Measurements from ENCODE around the gene AARS1. TPM values are rescaled to one million over a fixed set of nuclear protein-coding genes. Genes with fewer than 3 reads are reported as not detected.

Gene AARS1
- total RNA-seq, 1 experiment from 2014 or later: 314 TPM

DNA sequence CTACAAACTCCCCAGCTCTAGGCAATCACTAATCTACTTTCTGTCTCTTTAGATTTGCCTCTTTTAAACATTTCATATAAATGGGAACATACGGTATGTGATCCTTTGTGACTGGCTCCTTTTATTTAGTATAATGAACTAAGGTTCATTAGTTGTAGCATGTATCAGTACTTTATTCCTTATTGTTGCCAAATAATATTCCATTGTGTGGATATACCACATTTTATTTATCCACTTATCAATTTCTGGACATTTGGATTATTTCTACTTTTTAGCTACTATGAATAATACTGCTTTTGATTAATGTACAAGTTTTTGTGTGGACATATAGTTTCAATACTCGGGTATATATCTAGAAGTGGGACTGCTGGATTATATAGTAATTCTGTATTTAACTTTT is 17.6 kb upstream of the AARS1 start:
- TF ChIP-seq, protein P1, sequence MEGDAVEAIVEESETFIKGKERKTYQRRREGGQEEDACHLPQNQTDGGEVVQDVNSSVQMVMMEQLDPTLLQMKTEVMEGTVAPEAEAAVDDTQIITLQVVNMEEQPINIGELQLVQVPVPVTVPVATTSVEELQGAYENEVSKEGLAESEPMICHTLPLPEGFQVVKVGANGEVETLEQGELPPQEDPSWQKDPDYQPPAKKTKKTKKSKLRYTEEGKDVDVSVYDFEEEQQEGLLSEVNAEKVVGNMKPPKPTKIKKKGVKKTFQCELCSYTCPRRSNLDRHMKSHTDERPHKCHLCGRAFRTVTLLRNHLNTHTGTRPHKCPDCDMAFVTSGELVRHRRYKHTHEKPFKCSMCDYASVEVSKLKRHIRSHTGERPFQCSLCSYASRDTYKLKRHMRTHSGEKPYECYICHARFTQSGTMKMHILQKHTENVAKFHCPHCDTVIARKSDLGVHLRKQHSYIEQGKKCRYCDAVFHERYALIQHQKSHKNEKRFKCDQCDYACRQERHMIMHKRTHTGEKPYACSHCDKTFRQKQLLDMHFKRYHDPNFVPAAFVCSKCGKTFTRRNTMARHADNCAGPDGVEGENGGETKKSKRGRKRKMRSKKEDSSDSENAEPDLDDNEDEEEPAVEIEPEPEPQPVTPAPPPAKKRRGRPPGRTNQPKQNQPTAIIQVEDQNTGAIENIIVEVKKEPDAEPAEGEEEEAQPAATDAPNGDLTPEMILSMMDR (IDR thresholded peaks at IDR 0.05; ENCODE audit: unreplicated experiment): no peak
- no peaks in the 10 kb centered on the region for H3K9me3 Mint-ChIP-seq (ENCODE audit: unreplicated experiment)
- no peak overlapping the region for H3K27ac Mint-ChIP-seq (ENCODE audit: low read depth, unreplicated experiment)
- CTCF ChIA-PET: interaction anchor here (1.0 to 1.1 kb wide), 2 partner anchors 33 to 39 kb away, joined by 3 read pairs; no protein-coding TSS in a partner anchor
- no peaks in the 10 kb centered on the region for H3K36me3 Mint-ChIP-seq (ENCODE audit: insufficient read depth, unreplicated experiment)
- H3K4me1 Mint-ChIP-seq (ENCODE audit: insufficient read depth, unreplicated experiment): peaks cover 6% of the 10 kb centered on the region
- H3K27me3 Mint-ChIP-seq (ENCODE audit: insufficient read depth, unreplicated experiment): no peaks in the 10 kb centered on the region
- no peak overlapping the region for H3K4me3 Mint-ChIP-seq (ENCODE audit: unreplicated experiment)
- no TSS peak for BruUV-seq (replicated peaks)
- intact Hi-C loops (cut with micrococcal nuclease): no loop called here
- no peak for DNase-seq (ENCODE audit: unreplicated experiment)
- POLR2A ChIA-PET: interaction anchor here (0.9 to 2.0 kb wide), 4 partner anchors 8 to 40 kb away, joined by 3 to 6 read pairs (median 4); partner anchors contain the start of genes AARS1, DDX19A and DDX19B

DNA sequence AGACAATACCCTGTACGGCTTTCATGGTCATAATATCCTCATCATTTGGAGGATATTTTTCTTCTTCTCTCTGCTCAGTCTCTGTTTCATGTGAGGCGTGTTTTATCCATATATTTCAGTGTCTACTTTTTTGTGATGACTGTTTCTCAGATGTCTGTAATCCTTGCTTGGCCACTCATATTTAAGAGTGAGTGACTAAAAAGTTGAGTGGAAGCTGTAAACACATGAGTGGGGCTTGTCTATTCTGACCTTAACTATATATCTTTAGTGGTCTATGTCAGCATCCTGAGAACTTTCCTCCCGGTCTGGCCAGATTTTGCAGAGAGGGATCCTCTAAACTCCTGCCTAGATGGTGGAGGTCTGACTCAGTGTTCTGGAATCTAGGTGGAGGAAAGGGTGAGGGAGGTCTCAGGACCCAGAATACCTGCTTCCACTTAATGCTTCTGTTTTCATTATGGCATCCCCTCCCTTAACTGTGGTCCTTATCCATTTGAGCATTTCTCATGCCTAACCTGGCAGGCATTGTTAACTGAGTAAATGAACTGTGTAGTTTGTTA is 15.7 kb upstream of the AARS1 start:
- no peak overlapping the region for H3K4me3 Mint-ChIP-seq (ENCODE audit: unreplicated experiment)
- no peak overlapping the region for H3K27ac Mint-ChIP-seq (ENCODE audit: low read depth, unreplicated experiment)
- H3K27me3 Mint-ChIP-seq (ENCODE audit: insufficient read depth, unreplicated experiment): no peaks in the 10 kb centered on the region
- ChIA-PET POLR2A (interaction anchor here (1.0 to 1.4 kb wide), 2 partner anchors 16 to 20 kb away, joined by 3 read pairs; partner anchors contain the start of gene AARS1), CTCF (no interaction called here)
- no TSS peak for BruUV-seq (replicated peaks)
- peaks cover 11% of the 10 kb centered on the region for H3K4me1 Mint-ChIP-seq (ENCODE audit: insufficient read depth, unreplicated experiment)
- peaks cover 9% of the 10 kb centered on the region for H3K9me3 Mint-ChIP-seq (ENCODE audit: unreplicated experiment)
- intact Hi-C loops (cut with micrococcal nuclease): no loop called here
- H3K36me3 Mint-ChIP-seq (ENCODE audit: insufficient read depth, unreplicated experiment): no peaks in the 10 kb centered on the region
- TF ChIP-seq, protein P1 (IDR thresholded peaks at IDR 0.05; ENCODE audit: unreplicated experiment): no peak
- DNase-seq (ENCODE audit: unreplicated experiment): no peak

DNA sequence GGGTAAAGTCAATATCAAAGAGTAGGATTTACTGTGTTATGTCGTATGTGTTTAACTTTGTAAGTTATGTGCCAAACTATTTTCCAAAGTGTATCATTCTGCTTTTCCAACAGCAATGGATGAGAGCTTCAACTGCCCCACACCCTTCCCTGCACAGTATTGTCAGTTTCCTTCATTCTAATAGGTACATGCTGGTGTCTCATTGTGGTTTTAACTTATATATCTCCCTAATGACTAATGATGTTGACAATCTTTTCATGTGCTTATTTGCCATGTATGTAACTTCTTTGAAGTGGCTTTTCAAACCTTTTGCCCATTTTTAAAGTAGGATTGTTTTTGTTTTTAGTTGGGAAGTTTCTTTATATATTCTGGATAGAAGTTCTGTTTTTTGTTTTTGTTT is 13.4 kb upstream of the AARS1 start:
- Mint-ChIP-seq H3K27ac (ENCODE audit: low read depth, unreplicated experiment) (no peak overlapping the region), H3K4me3 (ENCODE audit: unreplicated experiment) (no peak overlapping the region), H3K27me3 (ENCODE audit: insufficient read depth, unreplicated experiment) (no peaks in the 10 kb centered on the region), H3K36me3 (ENCODE audit: insufficient read depth, unreplicated experiment) (no peaks in the 10 kb centered on the region), H3K9me3 (ENCODE audit: unreplicated experiment) (peaks cover 9% of the 10 kb centered on the region), H3K4me1 (ENCODE audit: insufficient read depth, unreplicated experiment) (peaks cover 11% of the 10 kb centered on the region)
- CTCF ChIA-PET: no interaction called here
- POLR2A ChIA-PET: interaction anchor here (0.7 to 1.2 kb wide), 3 partner anchors 13 to 44 kb away, joined by 3 read pairs; partner anchors contain the start of gene DDX19A
- DNase-seq (ENCODE audit: unreplicated experiment): no peak
- intact Hi-C loops (cut with micrococcal nuclease): no loop called here
- TF ChIP-seq, protein P1 (IDR thresholded peaks at IDR 0.05; ENCODE audit: unreplicated experiment): no peak
- BruUV-seq (replicated peaks): no TSS peak

DNA sequence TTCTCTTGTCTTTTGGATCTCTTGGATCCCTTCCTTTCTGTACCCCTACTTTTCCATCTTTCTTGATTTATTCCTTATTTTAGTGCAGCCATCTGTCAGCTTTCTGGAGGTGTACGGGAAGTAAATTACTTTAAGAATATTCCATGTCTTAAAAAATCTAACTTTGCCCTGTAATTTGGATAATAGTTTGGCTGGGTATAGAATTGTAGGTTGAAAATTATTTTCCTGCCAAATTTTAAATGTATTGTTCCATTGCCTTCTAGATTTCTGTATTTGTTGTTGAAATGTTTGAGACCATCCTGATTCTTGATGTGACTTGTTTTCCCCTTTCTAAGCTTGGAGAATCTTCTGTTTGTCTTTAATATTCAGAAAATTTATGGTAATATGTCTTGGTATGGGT is 11.8 kb upstream of the AARS1 start:
- no peak for DNase-seq (ENCODE audit: unreplicated experiment)
- Mint-ChIP-seq H3K27ac (ENCODE audit: low read depth, unreplicated experiment) (no peak overlapping the region), H3K4me3 (ENCODE audit: unreplicated experiment) (peak overlapping the region; percentile 89), H3K4me1 (ENCODE audit: insufficient read depth, unreplicated experiment) (peaks cover 11% of the 10 kb centered on the region), H3K9me3 (ENCODE audit: unreplicated experiment) (peaks cover 9% of the 10 kb centered on the region), H3K27me3 (ENCODE audit: insufficient read depth, unreplicated experiment) (no peaks in the 10 kb centered on the region), H3K36me3 (ENCODE audit: insufficient read depth, unreplicated experiment) (no peaks in the 10 kb centered on the region)
- ChIA-PET POLR2A (interaction anchor here (0.7 to 4.3 kb wide), 5 partner anchors 9 to 1261 kb away, joined by 3 to 94 read pairs (median 14); partner anchors contain the start of genes AARS1 and DDX19A), CTCF (interaction anchor here (0.8 to 1.1 kb wide), 2 partner anchors 18 to 24 kb away, joined by 3 read pairs; no protein-coding TSS in a partner anchor)
- TF ChIP-seq, protein P1 (IDR thresholded peaks at IDR 0.05; ENCODE audit: unreplicated experiment): no peak
- intact Hi-C loops (cut with micrococcal nuclease): no loop called here
- no TSS peak for BruUV-seq (replicated peaks)

Measured in MCF 10A (cell line).